ENCODE results near the gene LIMS2. TPM values are rescaled to one million over a fixed set of nuclear protein-coding genes. Genes with fewer than 3 reads are reported as not detected.

Gene LIMS2
- total RNA-seq, 1 donor from 2014 or later = 44.2 TPM

DNA sequence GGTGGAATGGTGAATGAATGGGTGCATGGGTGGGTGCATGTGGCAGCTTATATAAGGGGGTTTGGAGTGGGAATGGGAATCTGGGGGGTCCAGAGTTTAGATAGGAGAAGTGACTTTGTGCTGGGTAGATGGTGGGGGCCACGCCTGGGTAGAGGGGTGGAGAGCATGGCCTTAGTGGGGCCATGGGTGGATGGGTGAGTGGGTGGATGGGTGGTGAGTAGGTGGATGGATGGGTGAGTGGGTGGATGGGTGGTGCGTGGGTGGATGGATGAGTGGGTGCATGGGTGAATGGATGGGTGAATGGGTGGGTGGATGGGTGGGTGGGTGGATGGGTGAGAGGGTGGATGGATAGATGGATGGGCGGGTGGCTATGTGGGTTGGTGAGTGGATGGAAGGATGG lies 86.0 kb downstream of the LIMS2 start:
- intact Hi-C loops (cut with DNase I) = no loop called here
- no peak for TF ChIP-seq POLR2AphosphoS5 (IDR thresholded peaks at IDR 0.05; ENCODE audit: insufficient read depth in 1 of 2, low read depth in 1 of 2)
- TF ChIP-seq, protein P1, sequence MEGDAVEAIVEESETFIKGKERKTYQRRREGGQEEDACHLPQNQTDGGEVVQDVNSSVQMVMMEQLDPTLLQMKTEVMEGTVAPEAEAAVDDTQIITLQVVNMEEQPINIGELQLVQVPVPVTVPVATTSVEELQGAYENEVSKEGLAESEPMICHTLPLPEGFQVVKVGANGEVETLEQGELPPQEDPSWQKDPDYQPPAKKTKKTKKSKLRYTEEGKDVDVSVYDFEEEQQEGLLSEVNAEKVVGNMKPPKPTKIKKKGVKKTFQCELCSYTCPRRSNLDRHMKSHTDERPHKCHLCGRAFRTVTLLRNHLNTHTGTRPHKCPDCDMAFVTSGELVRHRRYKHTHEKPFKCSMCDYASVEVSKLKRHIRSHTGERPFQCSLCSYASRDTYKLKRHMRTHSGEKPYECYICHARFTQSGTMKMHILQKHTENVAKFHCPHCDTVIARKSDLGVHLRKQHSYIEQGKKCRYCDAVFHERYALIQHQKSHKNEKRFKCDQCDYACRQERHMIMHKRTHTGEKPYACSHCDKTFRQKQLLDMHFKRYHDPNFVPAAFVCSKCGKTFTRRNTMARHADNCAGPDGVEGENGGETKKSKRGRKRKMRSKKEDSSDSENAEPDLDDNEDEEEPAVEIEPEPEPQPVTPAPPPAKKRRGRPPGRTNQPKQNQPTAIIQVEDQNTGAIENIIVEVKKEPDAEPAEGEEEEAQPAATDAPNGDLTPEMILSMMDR (IDR thresholded peaks at IDR 0.05) = no peak
- no peak for TF ChIP-seq POLR2A (IDR thresholded peaks at IDR 0.05)
- no peaks in the 10 kb centered on the region for H3K27me3 ChIP-seq

More for the DNA sequence above, 86.0 kb downstream of the LIMS2 start:
- Histone ChIP-seq H3K36me3 (no peaks in the 10 kb centered on the region), H3K9me3 (no peaks in the 10 kb centered on the region), H3K4me3 (no peak overlapping the region), H3K4me1 (no peaks in the 10 kb centered on the region), H3K27ac (no peak overlapping the region)
- peak in 1 of 2 donors; percentile 40 for DNase-seq (ENCODE audit: extremely low spot score in 2 of 2)

Other genes with a start within 250 kb of the LIMS2 start
- gene IWS1, start 149.0 kb downstream of the LIMS2 start, total RNA-seq = 40.8 TPM
- not detected for gene MYO7B, start 139.8 kb downstream of the LIMS2 start, total RNA-seq
- not detected for gene GPR17, start 29.4 kb downstream of the LIMS2 start, total RNA-seq
- 3.7 TPM for gene SFT2D3, start 26.0 kb upstream of the LIMS2 start, total RNA-seq
- 37.1 TPM for gene WDR33, start 135.6 kb upstream of the LIMS2 start, total RNA-seq
- gene POLR2D, start 182.6 kb upstream of the LIMS2 start, total RNA-seq = 11.8 TPM
- gene AMMECR1L, start 210.4 kb upstream of the LIMS2 start, total RNA-seq = 15.2 TPM